Breast epithelium (tissue), 3 donors: ENCODE measurements around the gene ACOT13.
"Not testable (repeated sequence)": the region's sequence is repeated elsewhere in the genome, so short reads cannot be mapped to it uniquely, and the experiment has no call there.

Source experiments
- CTCF ChIP-seq, 3 donors: fragments of 450-650 bp; IDR thresholded peaks; one replicate each; pipeline ENCODE4 v1.5.1; 2016 to 2017; ENCODE audit warnings: antibody characterized with exemption in 3 of 3, mild to moderate bottlenecking in 3 of 3, moderate library complexity in 3 of 3
- POLR2AphosphoS5 ChIP-seq, 3 donors: sonication (generic); formaldehyde crosslinking; IDR thresholded peaks; one replicate each; pipeline ENCODE4 v1.6.1; 2017; ENCODE audit warnings: antibody characterized with exemption in 3 of 3

- TF ChIP-seq CTCF, POLR2AphosphoS5 (IDR thresholded peaks at IDR 0.05): not testable (repeated sequence)
Observed at GRCh38 chr6:24670492-24670891, 3.6 kb downstream of the ACOT13 start.
